Measurements from ENCODE around the gene CDX2.

CDX2 gene

GRCh38 chr13:27985600-27985999, 16.5 kb upstream of the CDX2 start:
- no peak for TF ChIP-seq CTCF (IDR thresholded peaks at IDR 0.05; ENCODE audit: low read depth, low read length)
- DNase-seq (ENCODE audit: extremely low read depth, low read depth) = no peak

- no peak for DNase-seq (ENCODE audit: extremely low read depth, low read depth)
These were observed 13.2 kb upstream of the CDX2 start for GRCh38 chr13:27982361-27982760.

GRCh38 chr13:27981006-27981708, 12.0 kb upstream of the CDX2 start:
- no peak for TF ChIP-seq CTCF (IDR thresholded peaks at IDR 0.05; ENCODE audit: low read depth, low read length)
- DNase-seq (ENCODE audit: extremely low read depth, low read depth) = no peak

More at GRCh38 chr13:27982361-27982760, 13.2 kb upstream of the CDX2 start:
- TF ChIP-seq CTCF (IDR thresholded peaks at IDR 0.05; ENCODE audit: low read depth, low read length) = no peak

- DNase-seq (ENCODE audit: extremely low read depth, low read depth) = no peak
These were observed 11.3 kb upstream of the CDX2 start for GRCh38 chr13:27980280-27980998.

GRCh38 chr13:27979765-27980279, 10.7 kb upstream of the CDX2 start:
- no peak for DNase-seq (ENCODE audit: extremely low read depth, low read depth)
- TF ChIP-seq CTCF (IDR thresholded peaks at IDR 0.05; ENCODE audit: low read depth, low read length) = no peak

More at GRCh38 chr13:27980280-27980998, 11.3 kb upstream of the CDX2 start:
- no peak for TF ChIP-seq CTCF (IDR thresholded peaks at IDR 0.05; ENCODE audit: low read depth, low read length)

GRCh38 chr13:27979001-27979643, 10.0 kb upstream of the CDX2 start:
- no peak for TF ChIP-seq CTCF (IDR thresholded peaks at IDR 0.05; ENCODE audit: low read depth, low read length)
- no peak for DNase-seq (ENCODE audit: extremely low read depth, low read depth)
